Measurements from ENCODE around the gene SLC9A5.

SLC9A5 gene

GRCh38 chr16:67248401-67249177, at the start of gene SLC9A5:
SLC9A5 (plus strand) TSS chr16:67248979; CDS start chr16:67249015, 36 bp downstream.
- no peak for DNase-seq (ENCODE audit: low read depth)

GRCh38 chr16:67199011-67199807, 49.6 kb upstream of the SLC9A5 start, which contains the start of gene ELMO3:
ELMO3 (plus strand) TSS chr16:67199131; CDS start chr16:67199327, 196 bp downstream.
- no peak for DNase-seq (ENCODE audit: low read depth)

- DNase-seq (ENCODE audit: low read depth) = no peak
Measured at GRCh38 chr16:67199808-67200198, 49.0 kb upstream of the SLC9A5 start.

GRCh38 chr16:67200491-67200890, 48.3 kb upstream of the SLC9A5 start:
- no peak for DNase-seq (ENCODE audit: low read depth)

- no peak for DNase-seq (ENCODE audit: low read depth)
Measured at GRCh38 chr16:67201411-67202345, 47.1 kb upstream of the SLC9A5 start.

GRCh38 chr16:67202426-67202825, 46.4 kb upstream of the SLC9A5 start:
- no peak for DNase-seq (ENCODE audit: low read depth)

- no peak for DNase-seq (ENCODE audit: low read depth)
Measured at GRCh38 chr16:67202956-67203493, 45.8 kb upstream of the SLC9A5 start.

- DNase-seq (ENCODE audit: low read depth) = no peak
Measured at GRCh38 chr16:67204076-67204475, 44.7 kb upstream of the SLC9A5 start.

GRCh38 chr16:67206129-67206837, 42.5 kb upstream of the SLC9A5 start:
- DNase-seq (ENCODE audit: low read depth) = no peak

GRCh38 chr16:67206838-67207248, 41.9 kb upstream of the SLC9A5 start:
- DNase-seq (ENCODE audit: low read depth) = no peak

GRCh38 chr16:67207249-67208091, 41.3 kb upstream of the SLC9A5 start:
- DNase-seq (ENCODE audit: low read depth) = no peak

GRCh38 chr16:67208154-67208896, 40.5 kb upstream of the SLC9A5 start:
- DNase-seq (ENCODE audit: low read depth) = no peak

- no peak for DNase-seq (ENCODE audit: low read depth)
Measured at GRCh38 chr16:67209565-67209964, 39.2 kb upstream of the SLC9A5 start.

- no peak for DNase-seq (ENCODE audit: low read depth)
Measured at GRCh38 chr16:67210069-67210937, 38.5 kb upstream of the SLC9A5 start.

- DNase-seq (ENCODE audit: low read depth) = no peak
Measured at GRCh38 chr16:67211674-67212073, 37.1 kb upstream of the SLC9A5 start.

GRCh38 chr16:67212766-67213165, 36.0 kb upstream of the SLC9A5 start:
- no peak for DNase-seq (ENCODE audit: low read depth)

- DNase-seq (ENCODE audit: low read depth) = no peak
Measured at GRCh38 chr16:67213197-67214019, 35.4 kb upstream of the SLC9A5 start.

- no peak for DNase-seq (ENCODE audit: low read depth)
Measured at GRCh38 chr16:67215706-67216105, 33.1 kb upstream of the SLC9A5 start.

All from T-helper 22 cell (primary cell).